GM18909 (cell line): Measurements from ENCODE around the gene APOH.

ENCODE experiments used
- ATAC-seq: cut with Tn5 transposase; IDR thresholded peaks from one replicate; pipeline ENCODE4 v1.9.1; 2021; ENCODE audit warnings: mild to moderate bottlenecking; ENCODE audit not compliant: unreplicated experiment, poor library complexity

APOH gene

DNA sequence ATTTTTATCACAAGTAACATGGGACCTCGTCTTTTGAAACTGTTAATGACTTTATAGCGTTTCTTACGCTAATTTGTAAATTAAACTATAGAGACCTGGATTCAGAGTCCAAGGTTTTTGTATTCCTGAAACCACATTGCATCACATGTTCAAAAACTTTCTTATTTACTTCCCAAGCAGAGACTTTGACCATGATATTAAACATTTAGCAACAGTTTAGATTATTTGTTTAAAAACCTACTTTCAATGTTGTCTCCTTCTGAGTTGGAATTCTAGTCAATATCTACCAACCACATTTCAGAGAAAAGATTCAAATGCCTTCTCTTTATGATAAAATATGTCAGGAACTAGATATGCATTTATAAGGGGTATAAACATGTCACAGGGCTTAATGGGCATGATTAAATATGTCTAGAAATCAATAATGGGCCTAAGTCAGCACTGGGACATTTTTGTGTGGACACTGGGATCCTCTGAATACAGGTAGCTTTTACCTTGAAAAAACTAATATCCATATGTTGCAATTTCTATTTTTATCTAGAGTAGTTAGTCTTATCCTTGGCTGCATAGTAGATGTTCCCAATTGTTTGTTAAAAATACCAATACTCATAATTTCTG lies 6.3 kb upstream of the APOH start:
- ATAC-seq, result no peak

DNA sequence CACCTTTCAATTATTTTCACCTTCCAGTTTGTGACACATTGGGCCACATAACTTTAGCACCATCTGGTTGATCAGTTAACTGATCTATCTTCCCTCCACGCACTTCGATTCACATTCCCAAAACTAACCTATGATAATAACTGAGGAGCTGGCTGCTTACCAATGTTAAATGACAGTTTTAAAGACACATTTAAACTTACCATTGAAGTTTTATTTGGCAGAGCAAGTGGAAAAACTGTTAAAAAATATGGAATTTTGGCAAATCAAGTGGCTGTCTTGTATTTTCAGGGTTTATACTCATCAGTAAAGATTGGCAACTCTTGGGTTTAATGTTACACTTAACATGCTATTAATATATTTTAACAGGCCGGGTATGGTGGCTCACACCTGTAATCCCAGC lies 5.4 kb upstream of the APOH start:
- no peak for ATAC-seq

DNA sequence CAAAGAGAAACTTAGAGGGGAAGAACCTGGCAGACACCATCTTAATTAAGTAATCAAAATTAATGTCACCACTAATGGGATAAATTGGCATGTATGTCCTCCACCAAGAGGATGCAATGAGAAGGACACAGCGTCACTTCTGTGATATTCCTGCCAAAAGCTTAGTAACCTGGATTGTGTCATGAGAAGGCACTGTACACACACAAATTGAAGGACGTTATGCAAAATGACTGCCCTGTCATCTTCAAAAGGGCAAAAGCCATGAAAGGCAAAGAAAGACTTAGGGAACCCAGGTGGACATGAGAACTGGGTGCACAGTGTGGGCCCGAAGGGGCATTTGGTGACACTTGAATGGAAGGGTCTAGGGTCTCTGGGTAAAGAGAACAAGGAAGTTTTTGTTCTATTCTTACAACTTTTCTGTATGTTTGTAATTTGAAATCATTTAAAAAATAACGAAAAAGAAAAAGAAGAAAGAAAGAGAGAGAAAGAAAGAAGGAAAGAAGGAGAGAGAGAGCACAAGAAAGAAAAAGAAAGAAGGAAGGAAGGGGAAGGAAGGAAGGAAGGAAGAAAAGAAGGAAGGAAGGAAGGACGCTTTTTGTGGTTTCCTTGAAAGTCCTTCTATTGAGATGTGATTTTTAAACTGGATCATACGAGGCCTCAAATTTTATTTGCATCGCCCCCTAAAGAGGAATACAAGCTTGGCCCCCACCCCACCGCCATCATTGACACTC lies 4.0 kb upstream of the APOH start:
- ATAC-seq, result no peak

DNA sequence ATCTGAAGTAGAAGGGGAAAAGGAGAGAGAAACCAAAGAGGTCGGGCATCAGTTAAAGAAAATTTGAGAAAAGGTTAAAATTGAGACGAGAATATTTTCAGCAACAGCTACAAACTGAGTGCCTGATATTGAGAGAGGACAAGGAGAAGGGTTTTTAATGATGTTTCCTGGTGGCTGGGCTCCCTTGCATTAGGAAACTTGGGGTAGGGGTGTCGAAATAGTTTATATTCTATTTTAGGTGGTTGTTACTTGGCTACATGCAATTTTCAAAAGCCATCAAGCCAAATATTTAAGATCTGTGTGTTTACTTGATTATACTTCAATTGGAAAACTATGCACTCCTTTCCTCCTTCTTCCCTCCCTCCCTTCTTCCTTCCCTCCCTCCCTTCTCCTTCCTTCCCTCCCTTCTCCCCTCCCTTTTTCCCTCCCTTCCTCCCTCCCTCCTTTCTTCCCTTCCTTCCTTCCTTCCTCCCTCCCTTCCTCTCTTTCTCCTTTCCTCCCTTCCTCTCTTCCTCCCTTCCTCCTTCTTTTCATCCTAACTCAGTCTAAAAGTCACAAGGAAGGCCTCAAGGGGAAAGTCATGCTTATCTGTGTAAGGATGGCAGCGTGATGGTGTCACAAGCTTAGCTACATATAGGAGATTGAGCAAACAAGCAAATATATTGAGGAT lies 1.8 kb upstream of the APOH start:
- ATAC-seq, result no peak

DNA sequence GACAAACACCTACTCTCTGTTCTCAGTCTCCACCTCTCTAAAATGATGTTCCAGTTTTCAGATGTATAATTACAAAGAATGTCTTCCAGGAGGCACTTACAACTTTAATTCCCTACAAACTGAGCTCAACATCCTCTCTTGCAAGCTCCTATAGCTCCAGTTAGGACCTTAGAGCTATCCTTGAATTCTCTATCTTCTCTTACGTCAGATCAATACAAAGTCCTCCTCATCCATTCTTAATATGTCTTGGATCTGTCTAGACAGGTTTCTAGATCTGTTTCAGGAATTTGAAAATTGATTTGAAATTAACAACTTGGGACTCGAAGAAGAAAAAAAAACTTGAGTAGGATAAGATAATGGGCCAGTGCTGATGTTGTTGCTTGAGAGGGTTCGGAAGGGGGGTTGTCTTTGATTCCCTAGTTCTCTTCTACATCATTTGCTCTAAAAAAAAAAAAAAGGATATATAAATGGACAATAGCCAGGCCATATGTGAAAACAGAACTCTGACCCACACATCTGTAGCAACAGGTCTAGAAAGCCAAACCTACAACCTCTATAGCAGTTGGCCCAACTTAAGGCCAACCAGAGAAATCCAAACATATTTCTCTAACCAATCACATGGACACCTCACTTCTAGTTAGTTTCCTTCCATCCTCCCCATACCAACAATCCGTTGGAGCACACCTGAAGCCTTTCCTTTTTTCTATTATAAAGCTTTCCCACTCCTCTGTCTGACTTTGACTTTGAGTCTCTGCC lies 746 bp upstream of the APOH start:
- no peak for ATAC-seq

DNA sequence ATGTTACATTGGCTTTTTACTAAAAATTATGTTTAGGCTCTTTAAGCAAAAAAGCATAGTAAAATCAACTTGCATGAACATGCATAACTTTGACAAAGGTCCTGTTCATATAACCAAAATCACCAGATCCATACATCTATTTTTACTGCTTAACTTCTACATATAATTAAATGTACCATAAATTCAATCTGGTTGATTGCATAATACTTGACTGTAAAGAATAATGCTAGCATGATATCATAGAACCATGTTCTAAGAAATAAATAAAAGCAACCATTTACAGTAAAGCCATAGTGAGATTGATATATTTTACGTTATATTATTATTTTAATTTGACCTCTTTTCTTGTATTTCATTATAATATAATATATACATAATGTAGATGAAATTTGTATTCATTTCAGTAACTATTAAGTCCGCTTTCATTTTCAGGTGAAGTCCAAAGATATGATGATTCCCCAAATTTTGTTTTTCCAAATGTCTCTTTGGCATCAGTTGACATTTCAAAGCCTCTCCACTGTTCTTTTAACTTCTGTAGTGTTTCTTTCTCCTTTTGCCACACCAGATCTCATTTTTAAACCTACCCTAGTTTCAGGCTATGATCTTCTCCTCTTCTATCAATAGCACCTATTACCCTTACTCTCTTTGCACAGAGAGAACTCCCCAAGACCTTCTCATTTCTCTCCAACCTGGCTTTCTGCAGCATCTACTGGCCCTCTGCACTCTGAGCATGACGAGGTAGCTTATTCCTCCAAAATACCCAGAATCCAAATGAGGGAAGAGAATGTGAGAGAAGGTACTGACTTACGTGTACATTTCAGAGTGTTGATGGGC lies 1.8 kb downstream of the APOH start:
- no peak for ATAC-seq

DNA sequence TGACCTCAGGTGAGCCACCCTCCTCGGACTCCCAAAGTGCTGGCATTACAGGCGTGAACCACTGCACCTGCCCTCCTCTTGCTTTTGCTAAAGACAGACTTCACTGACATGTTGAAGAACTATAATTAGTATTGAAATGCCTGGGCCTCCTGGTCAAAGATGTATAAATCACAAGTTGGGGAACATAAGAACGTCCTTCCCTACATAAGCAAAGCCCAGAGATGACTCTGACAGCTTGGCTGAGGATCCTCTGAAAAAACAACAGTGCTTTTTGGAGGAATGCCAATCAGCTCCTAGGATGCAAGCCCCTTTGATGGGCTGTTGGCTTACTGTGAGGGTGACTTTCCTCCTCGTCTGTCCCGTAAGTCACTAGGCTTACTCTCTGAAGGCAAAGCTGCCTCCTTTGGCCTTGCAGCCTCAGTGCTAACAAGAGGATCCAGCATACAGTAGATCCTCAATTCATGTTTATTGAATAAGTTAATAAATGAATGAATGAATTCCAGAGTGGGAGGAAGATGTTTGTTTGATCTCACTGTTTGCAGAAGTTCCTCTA lies 6.3 kb downstream of the APOH start:
- no peak for ATAC-seq

DNA sequence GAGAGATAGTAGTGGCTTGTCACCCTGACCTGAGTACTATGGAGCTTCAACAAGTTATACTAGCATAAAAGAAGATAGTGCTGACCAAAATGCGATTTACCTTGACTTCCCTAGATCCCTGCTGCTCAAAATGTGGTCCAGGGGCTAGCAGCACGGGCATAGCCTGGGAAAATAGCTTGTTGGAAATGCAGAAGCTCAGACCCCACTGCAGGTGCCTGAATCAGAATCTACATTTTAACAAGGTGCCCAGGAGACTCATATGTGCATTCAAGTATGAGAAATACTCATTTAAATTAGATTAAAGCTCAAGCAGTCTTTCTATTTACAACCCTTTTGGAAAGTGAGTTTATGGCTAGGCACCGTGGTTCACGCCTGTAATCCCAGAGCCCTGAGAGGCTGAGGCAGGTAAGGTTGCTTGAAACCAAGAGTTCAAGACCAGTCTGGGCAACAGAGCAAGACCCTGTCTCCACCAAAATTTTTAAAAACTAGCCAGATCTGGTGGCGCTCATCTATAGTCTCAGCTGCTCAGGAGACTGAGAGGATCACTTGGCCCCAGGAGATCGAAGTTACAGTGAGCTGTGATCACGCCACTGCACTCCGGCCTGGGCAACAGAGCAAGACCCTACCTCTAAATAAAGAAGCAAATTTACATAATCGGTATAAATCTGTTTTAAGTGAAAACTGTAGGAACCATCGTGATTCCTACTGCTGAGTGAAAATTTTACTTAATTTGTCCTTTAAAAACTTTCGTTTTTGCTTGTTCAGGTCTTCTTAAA lies 7.3 kb downstream of the APOH start:
- no peak for ATAC-seq

DNA sequence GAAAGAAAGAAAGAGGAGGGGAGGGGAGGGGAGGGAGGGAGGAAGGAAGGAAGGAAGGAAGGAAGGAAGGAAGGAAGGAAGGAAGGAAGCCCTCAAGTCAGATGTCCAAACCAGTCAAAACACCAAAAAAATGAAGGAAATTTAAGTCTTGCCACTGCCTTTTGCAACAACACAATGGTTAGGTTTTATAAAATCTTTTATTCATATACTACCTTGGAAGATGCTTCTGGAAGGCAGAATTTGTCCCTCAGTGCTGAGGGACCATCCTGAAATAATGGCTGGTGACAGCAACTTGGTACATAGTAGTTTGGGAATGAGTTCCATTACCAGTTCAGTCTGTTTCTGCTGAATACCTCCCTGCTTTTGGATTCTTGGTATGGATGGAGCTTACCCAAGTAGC lies 7.9 kb downstream of the APOH start:
- ATAC-seq, result no peak

DNA sequence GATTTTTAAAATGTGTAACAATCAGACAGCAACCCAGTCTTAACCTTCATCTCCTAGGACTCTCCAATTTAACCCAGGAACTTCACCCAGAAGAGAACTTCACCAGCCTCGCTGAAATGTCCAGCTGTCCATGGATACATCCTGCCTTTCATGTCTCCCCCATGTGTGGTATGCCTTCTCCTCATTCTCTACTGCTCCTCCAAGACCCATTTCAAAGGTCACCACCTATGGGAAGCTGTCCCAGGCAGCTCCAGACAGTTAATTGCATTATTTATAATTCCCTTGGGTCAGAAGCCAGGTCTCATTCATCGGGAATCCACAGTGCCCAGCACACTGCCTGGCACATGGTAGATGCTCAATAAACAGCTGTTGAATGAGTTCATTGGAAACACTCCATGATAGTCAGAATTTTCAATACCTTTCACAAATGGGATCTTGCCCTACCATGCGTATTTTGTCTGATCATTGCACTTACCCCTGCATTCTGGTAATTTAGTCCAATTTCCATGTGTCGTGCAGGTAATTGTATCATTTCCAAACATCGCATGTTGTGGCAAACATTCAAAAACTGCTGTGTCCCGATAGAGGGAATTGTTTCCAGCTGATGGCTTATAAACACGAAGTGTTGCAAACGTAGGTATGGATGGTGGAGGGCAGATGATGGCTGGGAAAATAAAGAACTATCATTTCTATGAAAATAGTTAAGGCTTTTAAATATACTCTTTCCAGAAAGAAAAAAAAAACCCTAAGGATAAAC lies 9.0 kb downstream of the APOH start:
- no peak for ATAC-seq

DNA sequence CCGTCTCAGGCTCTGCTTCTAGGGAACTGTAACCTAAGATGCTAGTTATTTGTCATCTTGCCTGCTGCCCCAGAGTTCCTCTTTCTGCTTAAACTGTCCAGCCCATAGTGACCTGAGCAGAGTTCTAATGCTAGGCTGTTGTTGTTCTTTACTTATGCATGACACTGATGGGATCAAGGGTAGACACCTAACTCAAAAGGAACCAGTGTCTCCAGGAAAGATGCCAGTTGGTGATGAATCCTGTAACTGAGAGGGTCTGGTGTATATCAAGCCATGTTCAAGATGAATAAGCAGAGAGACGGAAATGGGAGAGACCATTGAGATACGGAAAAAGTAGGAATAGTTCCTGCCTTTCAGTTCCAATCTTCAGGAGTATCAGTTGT lies 13.7 kb downstream of the APOH start:
- ATAC-seq, result no peak

DNA sequence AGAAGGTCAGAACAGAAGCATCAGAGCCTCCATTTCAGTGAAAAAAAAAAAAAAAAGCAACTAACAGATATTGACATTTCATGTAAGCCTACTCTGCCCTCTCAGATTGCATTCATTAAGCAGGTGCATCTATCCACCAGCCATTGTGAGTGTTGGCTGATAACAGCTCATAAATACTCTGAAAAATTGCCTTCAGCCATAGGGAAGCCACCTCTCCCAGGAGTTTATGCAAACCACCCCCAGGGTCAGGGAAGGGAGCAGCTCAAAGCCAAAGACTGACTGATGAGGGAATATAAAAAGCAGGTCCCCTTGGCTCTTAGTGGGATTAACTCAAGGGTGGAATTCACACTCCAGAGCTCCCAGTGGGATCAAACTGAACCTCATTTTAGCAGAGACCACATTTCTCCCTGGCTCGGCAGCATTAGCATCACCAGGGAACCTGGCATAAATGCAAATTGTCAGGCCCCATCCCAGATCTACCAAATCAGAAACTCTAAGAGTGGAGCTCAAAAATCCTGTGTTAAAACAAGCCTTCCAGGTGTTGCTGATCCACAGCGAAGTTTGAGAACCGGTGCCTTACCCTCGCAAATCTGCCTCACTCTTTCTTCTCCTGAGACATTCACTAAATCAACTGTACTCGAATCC lies 14.2 kb downstream of the APOH start:
- no peak for ATAC-seq

DNA sequence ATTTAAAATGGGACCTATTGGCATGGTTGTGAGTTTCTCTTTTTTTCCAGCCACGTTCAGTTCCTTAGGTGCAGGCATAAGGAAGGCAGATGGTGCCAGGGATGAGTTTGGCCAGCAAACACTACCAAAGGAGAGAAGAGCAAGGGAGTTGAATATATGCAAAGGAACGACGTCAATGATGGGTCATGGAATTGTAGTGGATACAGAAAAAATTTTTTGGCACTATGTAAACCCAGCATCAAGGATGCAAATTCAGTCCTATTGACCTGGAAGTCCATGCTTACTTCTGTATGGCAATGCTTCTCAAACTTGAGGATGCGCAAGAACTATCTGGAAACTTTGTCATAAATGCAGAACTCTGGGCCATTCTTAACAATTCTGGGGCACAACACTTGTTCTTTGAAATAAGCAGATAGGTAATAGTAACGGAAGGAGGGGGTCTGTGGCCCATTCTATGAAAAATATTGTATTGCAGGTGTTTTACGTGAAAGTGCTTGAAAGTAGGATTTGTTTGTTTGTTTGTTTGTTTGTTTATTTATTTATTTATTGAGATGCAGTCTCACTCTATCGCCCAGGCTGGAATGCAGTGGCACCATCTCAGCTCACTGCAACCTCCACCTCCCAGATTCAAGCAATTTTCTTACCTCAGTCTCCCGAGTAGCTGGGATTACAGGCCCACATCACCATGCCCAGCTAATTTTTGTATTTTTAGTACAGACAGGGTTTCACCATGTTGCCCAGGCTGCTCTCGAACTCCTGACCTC lies 18.0 kb downstream of the APOH start:
- ATAC-seq, result no peak

DNA sequence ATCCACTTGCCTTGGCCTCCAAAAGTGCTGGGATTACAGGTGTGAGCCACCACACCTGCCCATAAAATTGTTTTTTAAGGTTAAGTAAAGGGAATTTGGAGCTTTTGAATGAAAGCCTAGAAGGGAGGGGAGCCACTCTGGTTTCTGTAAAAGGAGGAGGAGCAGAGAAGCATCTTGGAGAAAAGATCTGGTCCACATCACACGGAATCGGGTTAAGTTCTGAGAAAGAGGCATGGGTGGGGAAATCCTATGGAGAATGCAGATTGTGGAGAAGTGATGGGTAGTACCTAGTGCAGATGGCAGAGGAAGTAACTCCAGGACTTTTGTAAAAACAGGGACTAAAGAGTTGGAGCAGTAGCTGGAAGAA lies 19.0 kb downstream of the APOH start:
- no peak for ATAC-seq

DNA sequence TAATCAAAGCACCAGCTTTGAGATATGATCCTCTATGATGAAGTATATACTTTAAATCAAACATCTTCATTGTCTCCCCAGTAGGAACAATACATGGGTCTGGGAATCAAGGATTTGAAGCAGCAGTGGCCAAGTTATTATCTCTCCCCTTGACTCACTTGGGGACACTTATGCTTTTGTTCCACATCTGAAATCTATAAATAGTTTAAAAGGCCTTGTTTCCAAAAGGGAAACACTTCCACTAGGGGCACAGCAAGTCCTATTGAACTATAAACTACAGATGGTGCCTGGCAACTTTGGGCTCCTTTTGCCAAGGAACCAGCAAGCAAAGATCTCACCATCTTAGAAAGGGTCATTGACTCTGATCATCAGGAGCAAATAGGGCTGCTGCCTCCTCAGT lies 21.3 kb downstream of the APOH start:
- ATAC-seq, result no peak

DNA sequence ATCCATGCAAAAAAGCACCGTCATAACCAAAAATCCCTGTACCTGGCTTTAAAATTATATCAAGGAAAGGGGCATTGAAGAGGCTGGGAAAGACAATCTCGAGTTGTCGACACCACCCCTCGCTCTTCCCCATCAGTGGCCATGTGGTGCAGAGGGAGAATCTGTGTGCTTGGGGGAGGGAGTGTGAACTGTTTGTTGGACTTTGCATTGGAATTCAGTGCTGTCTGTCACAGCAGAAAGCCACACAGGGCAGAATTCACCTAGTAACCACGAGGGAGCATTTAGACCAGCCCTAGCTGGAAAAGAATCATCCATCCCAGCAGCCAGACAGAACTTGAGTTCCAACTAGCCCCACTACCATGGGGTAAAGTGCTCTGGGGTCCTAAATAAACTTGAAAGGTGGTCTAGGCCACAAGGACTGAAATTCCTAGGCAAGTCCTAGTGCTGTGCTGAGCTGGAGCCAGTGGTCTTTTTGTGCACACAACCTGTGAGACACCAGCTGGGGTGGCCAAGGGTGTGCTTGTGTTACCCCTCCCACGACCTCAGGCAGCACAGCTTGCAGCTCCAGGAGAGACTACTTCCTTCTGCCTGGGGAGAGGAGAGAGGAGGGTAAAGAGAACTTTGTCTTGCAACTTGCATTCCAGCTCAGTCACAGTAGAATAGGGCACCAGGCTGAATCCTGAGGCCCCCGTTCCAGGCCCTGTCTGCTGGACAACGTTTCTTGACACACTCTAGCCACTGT lies 25.8 kb downstream of the APOH start:
- ATAC-seq, result no peak

DNA sequence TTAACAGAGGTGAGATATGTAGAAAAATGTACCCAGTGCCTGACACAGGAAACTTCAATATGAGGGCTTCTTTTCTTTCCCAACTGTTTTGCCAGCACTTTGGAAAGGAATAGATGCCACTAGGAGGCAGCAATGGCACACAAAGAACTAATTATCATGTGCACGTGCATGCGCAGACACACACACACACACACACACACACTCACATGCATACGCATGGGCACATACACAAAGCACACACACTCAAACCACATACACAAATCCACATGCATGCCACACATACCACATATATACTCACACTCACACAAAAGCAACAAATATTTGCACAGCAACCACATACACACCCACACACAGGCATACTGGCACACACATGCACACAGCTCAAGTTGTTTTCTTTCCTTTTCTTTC lies 28.5 kb downstream of the APOH start:
- ATAC-seq, result no peak
